ENCODE data around the gene NEK5.
"Not testable (repeated sequence)": the region's sequence is repeated elsewhere in the genome, so short reads cannot be mapped to it uniquely, and the experiment has no call there.

The NEK5 gene

GRCh38 chr13:52147225-52147624, 18.4 kb upstream of the NEK5 start:
- no peak for DNase-seq (ENCODE audit: low read depth in 2 of 2, low spot score in 1 of 2)

GRCh38 chr13:52141299-52141698, 12.4 kb upstream of the NEK5 start:
- DNase-seq (ENCODE audit: low read depth in 2 of 2, low spot score in 1 of 2): no peak

- DNase-seq (ENCODE audit: low read depth in 2 of 2, low spot score in 1 of 2): no peak
These were observed 8.6 kb upstream of the NEK5 start for GRCh38 chr13:52137489-52137888.

GRCh38 chr13:52136763-52137162, 7.9 kb upstream of the NEK5 start:
- no peak for DNase-seq (ENCODE audit: low read depth in 2 of 2, low spot score in 1 of 2)

- no peak for DNase-seq (ENCODE audit: low read depth in 2 of 2, low spot score in 1 of 2)
These were observed 1.8 kb upstream of the NEK5 start for GRCh38 chr13:52130641-52131040.

GRCh38 chr13:52127783-52128702, 830 bp downstream of the NEK5 start:
- peak in 1 of 2 donors; percentile 24 for DNase-seq (ENCODE audit: low read depth in 2 of 2, low spot score in 1 of 2)

GRCh38 chr13:52127378-52127777, 1.5 kb downstream of the NEK5 start:
- no peak for DNase-seq (ENCODE audit: low read depth in 2 of 2, low spot score in 1 of 2)

DNA sequence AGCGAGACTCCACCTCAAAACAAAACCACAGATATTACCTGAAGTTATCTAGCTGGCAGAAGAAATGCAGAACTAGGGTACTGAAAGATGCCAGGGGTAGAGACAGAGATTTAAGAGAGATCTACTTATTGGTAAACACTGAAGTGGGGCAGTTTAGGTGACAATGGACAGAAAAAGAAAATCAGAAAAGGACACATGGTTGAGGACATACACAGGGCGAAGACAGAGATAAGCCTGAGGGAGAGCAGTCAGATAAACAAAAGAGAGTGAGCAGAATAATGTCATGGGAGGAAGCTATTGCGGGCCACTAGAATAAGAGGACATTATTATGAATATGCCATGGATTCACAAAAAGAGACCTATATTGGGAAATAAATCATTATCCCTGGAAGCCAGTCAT, 3.3 kb downstream of the NEK5 start:
- DNase-seq (ENCODE audit: low read depth in 2 of 2, low spot score in 1 of 2): no peak

DNA sequence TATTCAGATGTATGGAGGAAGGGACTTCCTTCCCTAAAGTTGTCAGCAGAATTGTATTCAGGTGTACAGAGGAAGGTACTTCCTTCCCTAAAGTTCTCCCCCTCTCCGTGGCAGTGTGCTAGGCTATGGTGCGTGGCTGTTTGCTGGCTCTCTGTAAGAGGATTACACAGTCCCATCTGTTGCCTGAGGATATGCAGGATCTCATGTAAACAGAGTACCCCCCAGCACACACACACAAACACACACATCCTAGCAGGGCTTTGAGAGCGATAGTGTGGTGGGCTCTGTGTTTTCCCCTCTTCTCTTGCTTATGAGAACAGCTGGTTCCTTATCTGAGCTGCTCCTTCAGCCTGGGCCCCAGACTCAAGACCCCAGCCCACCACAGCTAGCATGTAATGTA, 10.3 kb downstream of the NEK5 start:
- DNase-seq (ENCODE audit: low read depth in 2 of 2, low spot score in 1 of 2): no peak

- no peak for DNase-seq (ENCODE audit: low read depth in 2 of 2, low spot score in 1 of 2)
These were observed 10.8 kb downstream of the NEK5 start for GRCh38 chr13:52118095-52118494.

DNA sequence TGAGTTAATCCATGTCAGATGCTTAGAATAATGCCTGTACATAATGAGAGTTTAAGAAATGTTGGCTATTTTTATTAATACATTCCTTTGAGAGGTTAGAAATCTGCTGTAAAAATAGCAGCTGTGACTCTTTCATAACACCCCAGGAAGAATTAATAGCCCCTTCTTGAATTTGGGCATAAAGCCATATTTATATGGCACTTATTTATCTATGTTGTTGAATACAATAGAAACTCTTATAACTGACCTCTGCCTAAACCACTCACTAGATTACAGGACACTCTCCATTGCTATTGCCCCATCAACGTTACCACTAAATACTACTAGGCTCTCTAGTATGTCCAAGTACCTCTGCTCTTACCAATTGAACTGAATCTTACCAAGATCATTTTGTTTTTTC, 16.3 kb downstream of the NEK5 start:
- no peak for DNase-seq (ENCODE audit: low read depth in 2 of 2, low spot score in 1 of 2)

- no peak for DNase-seq (ENCODE audit: low read depth in 2 of 2, low spot score in 1 of 2)
These were observed 19.7 kb downstream of the NEK5 start for GRCh38 chr13:52109116-52109670.

GRCh38 chr13:52105841-52106240, 23.0 kb downstream of the NEK5 start:
- no peak for DNase-seq (ENCODE audit: low read depth in 2 of 2, low spot score in 1 of 2)

DNA sequence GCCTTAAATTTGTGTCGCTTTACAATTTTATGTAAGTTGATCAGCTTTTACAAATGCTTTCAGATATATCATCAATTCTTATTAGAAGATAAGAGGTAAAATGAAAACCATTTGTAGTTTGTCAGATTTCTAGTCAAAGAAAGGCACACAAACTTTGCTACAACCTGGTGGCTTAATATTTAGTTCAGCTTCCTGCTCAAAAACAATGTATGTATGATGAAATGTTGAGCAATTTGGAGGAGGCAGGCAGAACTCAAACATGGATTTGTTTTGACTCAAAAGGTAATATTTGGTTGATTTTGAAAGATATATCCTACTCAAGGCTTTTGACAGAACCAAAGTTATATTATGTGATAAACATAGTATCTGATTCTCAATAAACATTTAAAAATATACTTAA, 24.2 kb downstream of the NEK5 start:
- no peak for DNase-seq (ENCODE audit: low read depth in 2 of 2, low spot score in 1 of 2)

- DNase-seq (ENCODE audit: low read depth in 2 of 2, low spot score in 1 of 2): no peak
These were observed 25.5 kb downstream of the NEK5 start for GRCh38 chr13:52103386-52103785.

DNA sequence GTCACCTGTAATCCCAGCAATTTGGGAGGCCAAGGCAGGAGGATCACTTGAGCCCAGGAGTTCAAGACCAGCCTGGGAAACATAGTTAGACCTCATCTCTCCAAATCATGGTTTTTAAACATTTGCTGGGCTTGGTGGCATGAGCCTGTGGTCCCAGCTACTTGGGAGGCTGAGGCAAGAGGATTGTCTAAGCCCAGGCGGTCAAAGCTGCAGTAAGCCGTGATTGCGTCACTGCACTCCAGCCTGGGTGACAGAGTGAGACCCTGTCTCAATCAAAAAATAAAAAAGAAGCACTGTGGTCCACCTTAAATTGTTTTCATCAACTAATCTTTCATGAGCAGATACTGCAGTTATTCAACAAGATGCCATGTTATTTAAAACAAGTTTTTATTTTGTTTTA, 26.4 kb downstream of the NEK5 start:
- DNase-seq (ENCODE audit: low read depth in 2 of 2, low spot score in 1 of 2): not testable (repeated sequence)

DNA sequence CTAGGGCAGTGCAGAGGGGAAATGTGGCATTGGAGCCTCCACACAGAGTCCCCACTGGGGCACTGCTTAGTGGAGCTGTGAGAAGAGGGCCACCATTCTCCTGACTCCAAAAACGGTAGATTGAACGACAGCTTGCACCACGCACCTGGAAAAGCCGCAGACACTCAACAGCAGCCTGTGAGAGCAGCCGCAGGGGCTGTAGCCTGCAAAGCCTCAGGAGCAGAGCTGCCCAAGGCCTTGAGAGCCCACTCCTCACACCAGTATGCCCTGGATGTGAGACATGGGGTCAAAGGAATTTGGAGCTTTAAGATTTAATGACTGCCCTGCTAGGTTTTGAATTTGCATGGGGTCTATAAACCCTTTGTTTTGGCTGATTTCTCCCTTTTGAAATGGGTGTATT, 31.7 kb downstream of the NEK5 start:
- no peak for DNase-seq (ENCODE audit: low read depth in 2 of 2, low spot score in 1 of 2)

DNA sequence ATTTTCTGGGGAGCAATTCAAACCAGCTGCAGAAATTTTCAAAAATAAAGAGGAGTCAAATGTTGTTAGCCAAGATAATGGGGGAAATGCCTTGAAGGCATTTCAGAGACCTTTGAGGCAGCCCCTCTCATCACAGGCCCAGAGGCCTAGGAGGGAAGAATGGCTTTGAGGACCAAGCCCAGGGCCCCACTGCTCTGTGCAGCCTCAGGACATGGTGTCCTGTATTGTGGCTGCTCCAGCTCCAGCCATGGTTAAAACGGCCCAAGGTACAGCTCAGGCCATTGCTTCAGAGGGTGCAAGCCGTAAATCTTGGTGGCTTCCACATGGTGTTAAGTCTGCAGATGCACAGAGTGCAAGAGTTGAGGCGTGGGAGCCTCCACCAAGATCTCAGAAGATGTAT, 32.1 kb downstream of the NEK5 start:
- DNase-seq (ENCODE audit: low read depth in 2 of 2, low spot score in 1 of 2): no peak

DNA sequence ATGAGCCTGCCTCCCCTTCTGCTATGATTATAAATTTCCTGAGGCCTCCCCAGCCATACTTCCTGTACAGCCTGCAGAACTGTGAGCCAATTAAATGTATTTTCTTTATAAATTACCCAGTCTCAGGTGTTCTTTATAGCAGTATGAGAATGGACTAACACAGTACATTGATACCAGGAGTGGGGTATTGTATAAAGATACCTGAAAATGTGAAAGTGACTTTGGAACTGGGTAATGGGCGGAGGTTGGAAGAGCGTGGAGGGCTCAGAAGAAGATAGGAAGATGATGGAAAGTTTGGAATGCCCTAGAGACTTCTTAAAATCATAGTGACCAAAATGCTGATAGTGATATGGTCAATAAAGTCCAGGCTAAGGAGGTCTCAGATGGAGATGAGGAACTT, 32.8 kb downstream of the NEK5 start:
- no peak for DNase-seq (ENCODE audit: low read depth in 2 of 2, low spot score in 1 of 2)

DNA sequence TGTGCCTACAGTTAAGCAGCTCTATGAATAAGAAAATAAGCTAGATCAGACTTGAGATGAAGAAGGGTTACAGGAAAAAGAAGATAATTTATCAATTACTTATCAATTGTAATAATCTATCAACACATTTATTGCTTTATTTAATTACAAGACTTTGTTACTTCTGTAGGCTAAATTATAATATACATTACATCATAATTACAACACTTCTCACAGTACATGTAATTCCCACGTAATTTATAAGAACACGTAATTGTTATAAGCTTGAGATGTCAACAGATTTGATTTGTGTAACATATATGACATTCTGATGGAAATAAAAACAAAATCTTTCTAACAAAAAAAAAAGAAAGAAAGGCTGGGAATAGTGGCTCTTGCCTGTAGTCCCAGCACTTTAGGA, 36.8 kb downstream of the NEK5 start:
- no peak for DNase-seq (ENCODE audit: low read depth in 2 of 2, low spot score in 1 of 2)

DNA sequence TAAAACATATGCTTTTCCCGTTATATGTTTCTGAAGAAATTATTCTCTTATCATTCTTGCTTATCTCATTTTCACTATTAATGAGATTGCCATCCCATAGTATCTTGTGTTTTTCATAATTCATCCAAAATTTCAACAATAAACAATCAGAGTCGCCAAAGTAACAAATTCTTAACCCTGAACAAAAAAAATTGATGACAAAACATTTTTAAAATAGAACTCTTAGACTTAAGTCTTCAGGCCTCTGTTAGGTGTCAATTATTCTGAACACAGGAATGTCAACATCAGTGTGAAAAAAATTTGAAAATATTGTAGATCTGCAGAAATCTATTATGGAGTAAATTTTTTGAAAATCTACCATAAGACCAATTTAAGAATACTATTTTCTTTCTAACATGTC, 37.4 kb downstream of the NEK5 start:
- DNase-seq (ENCODE audit: low read depth in 2 of 2, low spot score in 1 of 2): no peak

DNA sequence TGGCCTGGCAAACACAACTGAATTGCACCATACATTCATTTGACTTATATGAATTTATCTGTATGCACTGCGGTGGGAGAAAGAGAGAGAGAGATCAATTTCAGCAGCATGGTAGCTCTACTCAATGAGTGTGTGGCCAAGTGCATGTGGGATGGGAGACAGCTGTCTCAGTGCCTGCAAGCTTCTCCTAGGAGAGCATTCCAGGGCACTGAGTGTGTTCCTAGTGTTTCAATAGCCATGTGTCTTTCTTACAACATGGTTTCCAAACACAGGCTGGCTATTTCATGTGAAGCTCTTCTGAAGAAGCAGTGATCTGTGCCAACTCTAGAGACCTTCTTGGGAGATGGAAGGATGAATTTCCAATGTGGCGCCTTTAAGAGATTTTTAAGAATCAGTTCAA, 43.5 kb downstream of the NEK5 start:
- DNase-seq (ENCODE audit: low read depth in 2 of 2, low spot score in 1 of 2): no peak

GRCh38 chr13:52084981-52085380, 43.9 kb downstream of the NEK5 start:
- not testable (repeated sequence) for DNase-seq (ENCODE audit: low read depth in 2 of 2, low spot score in 1 of 2)

Data from stimulated activated CD8-positive, alpha-beta memory T cell treated with anti-CD3 and anti-CD28 coated beads, Interleukin-4, amount 100 ng/mL, for 1 hour (primary cell).